Stomach (tissue), 4 donors: ENCODE measurements around the gene ZFP62.

Experiments used
- POLR2A ChIP-seq, 4 donors: fragments of 450-650 bp; IDR thresholded peaks; one replicate each; pipeline ENCODE4 v1.6.1; 2016; ENCODE audit warnings: antibody characterized with exemption in 4 of 4, control low read depth in 2 of 4, mild to moderate bottlenecking in 1 of 4, moderate library complexity in 1 of 4
- POLR2AphosphoS5 ChIP-seq, 3 donors: sonication (generic); formaldehyde crosslinking; IDR thresholded peaks; one replicate each; pipeline ENCODE4 v1.6.1; 2016; ENCODE audit warnings: antibody characterized with exemption in 3 of 3

DNA sequence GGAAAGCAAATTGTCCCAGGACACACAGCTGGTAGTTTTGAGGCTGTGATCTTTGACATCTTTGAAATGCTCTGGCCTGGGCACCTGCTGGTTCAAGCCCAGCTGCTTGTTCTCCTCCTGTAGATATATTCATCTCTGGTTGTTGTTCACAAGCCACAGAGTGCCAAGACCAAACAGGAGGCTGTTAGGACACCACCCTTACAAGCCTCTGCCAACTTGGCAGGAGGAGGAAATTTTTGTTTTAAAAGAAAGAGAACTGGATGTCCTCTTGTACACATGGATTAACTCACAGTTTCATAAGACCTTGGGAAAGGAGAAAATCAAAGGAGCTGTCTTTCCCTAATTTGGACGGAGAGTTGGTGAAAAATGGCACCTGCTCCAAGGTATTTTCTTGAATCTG is 8.5 kb upstream of the ZFP62 start:
- no peak for TF ChIP-seq POLR2A (IDR thresholded peaks at IDR 0.05)
- peak; percentile 43 to 92 (median 70) for TF ChIP-seq POLR2AphosphoS5 (IDR thresholded peaks at IDR 0.05)
